ENCODE data around the gene FAM25C.
"Not testable (repeated sequence)": the region's sequence is repeated elsewhere in the genome, so short reads cannot be mapped to it uniquely, and the experiment has no call there.

DNA sequence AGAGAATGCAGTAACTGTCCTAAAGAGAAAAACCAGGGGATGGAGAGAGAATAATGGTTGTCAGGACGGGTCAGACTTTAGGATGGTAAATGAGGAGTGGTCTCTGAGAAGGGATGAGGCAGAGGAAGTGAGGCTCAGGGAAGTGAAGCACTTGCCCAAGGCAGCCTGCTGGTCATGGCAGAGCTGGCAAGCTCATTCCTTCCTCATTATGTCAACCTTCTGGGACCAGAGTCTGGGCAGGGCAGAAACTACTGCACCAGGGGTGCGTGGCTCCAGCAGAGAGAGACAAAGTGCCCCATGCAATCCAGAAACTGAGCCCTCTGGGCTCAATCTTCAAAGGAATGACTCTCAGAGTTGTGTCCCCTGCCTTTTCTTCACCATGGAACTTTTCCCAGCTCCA, 27.5 kb downstream of the FAM25C start:
- TF ChIP-seq, protein P1, sequence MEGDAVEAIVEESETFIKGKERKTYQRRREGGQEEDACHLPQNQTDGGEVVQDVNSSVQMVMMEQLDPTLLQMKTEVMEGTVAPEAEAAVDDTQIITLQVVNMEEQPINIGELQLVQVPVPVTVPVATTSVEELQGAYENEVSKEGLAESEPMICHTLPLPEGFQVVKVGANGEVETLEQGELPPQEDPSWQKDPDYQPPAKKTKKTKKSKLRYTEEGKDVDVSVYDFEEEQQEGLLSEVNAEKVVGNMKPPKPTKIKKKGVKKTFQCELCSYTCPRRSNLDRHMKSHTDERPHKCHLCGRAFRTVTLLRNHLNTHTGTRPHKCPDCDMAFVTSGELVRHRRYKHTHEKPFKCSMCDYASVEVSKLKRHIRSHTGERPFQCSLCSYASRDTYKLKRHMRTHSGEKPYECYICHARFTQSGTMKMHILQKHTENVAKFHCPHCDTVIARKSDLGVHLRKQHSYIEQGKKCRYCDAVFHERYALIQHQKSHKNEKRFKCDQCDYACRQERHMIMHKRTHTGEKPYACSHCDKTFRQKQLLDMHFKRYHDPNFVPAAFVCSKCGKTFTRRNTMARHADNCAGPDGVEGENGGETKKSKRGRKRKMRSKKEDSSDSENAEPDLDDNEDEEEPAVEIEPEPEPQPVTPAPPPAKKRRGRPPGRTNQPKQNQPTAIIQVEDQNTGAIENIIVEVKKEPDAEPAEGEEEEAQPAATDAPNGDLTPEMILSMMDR (IDR thresholded peaks at IDR 0.05; ENCODE audit: low read depth, low read length), result not testable (repeated sequence)
- not testable (repeated sequence) for TF ChIP-seq EZH2phosphoT487 (IDR thresholded peaks at IDR 0.05; ENCODE audit: low read depth)
